Measurements from ENCODE around the gene PCSK4. TPM values are rescaled to one million over a fixed set of nuclear protein-coding genes. Genes with fewer than 3 reads are reported as not detected.

PCSK4 gene
- total and polyA plus RNA-seq, 9 of the 15 experiments (the other 6 are each of a cell fraction or from before 2014, with no cell fraction given): 0.01 to 9.1 (median 2.1) TPM; not detected in 1

- POLR2A ChIA-PET: interaction anchor here (0.5 to 1.8 kb wide), 11 partner anchors 10 to 298 kb away, joined by 3 to 7 read pairs (median 3); partner anchors contain the start of gene CIRBP
- Histone ChIP-seq H3K4me1 (replicated peaks in 1 of 2; ENCODE audit: control insufficient read depth in 2 of 2, insufficient read depth in 2 of 2, low read length in 2 of 2) (peaks cover 45 to 91% of the 10 kb centered on the region in 2 experiments), H3K36me3 (ENCODE audit: control insufficient read depth, insufficient read depth, low read length) (peaks cover 38% of the 10 kb centered on the region), H3K4me3 (peak overlapping the region; percentile 70; the same call in 1 of the 2 replicates), H3K9me3 (replicated peaks; ENCODE audit: control insufficient read depth, insufficient read depth, low read depth, low read length) (no peaks in the 10 kb centered on the region), H3K27ac (ENCODE audit: extremely low read depth, low read depth, low read length) (peak overlapping the region; percentile 38; the same call in 1 of the 3 replicates), H4K20me1 (replicated peaks; ENCODE audit: control insufficient read depth, insufficient read depth, low read length) (peaks cover 29% of the 10 kb centered on the region), H2AFZ (ENCODE audit: low read depth, low read length) (no peak overlapping the region), H3K27me3 (ENCODE audit: control insufficient read depth in 2 of 2, insufficient read depth in 2 of 2, low read length in 2 of 2) (no peaks in the 10 kb centered on the region), H3K9me1 (ENCODE audit: control insufficient read depth, insufficient read depth, low read length) (no peaks in the 10 kb centered on the region), H3K9ac (ENCODE audit: insufficient read depth in 1 of 2, low read depth in 2 of 2, low read length in 2 of 2) (peak overlapping the region in 1 of 2 experiments; percentile 100; a peak in 3 of 4 replicates), H3K79me2 (ENCODE audit: control insufficient read depth, insufficient read depth, low read length) (peaks cover 46% of the 10 kb centered on the region), H3K4me2 (ENCODE audit: insufficient read depth, low read length) (peak overlapping the region; percentile 97)
- in situ Hi-C loops (cut with MboI) (no loop called here), intact Hi-C loops (cut with micrococcal nuclease) (loop anchor here (10.0 kb wide), 1 partner anchor 166 kb away; the partner anchor contains the start of gene FAM174C)
- FAIRE-seq (no peak), DNase-seq (ENCODE audit: extremely low read depth in 1 of 4, low spot score in 3 of 4) (no peak), ATAC-seq (no peak)
- BruUV-seq (replicated peaks): no TSS peak
- CTCF ChIA-PET (ENCODE audit: low intra/inter-chr PET ratio): no interaction called here
- whole genome bisulfite sequencing (ENCODE audit: insufficient coverage, low coverage, missing lambda C conversion rate): 88% methylated on average over 9 of the region's 9 CpGs
- TF ChIP-seq ZNF239 (CRISPR knock-in tag; IDR thresholded peaks at IDR 0.05) (no peak), ZNF12 (CRISPR knock-in tag; IDR thresholded peaks at IDR 0.05) (no peak), ZBTB17 (CRISPR knock-in tag; IDR thresholded peaks at IDR 0.05) (no peak), HOMEZ (CRISPR knock-in tag; IDR thresholded peaks at IDR 0.05) (no peak), ATF2 (CRISPR knock-in tag; IDR thresholded peaks at IDR 0.05) (0 out of 2 replicates have a peak, but pooled peaks have one; percentile 42), PHF8 (IDR thresholded peaks at IDR 0.05; ENCODE audit: borderline replicate concordance, low read length) (no peak), RBM14 (IDR thresholded peaks at IDR 0.05; ENCODE audit: borderline replicate concordance, insufficient read depth, low read depth, low read length) (no peak), EWSR1 (IDR thresholded peaks at IDR 0.05; ENCODE audit: borderline replicate concordance, low read depth, partially characterized antibody) (no peak), ZSCAN29 (IDR thresholded peaks at IDR 0.05) (no peak), ASH1L (IDR thresholded peaks at IDR 0.05; ENCODE audit: borderline replicate concordance, low read depth, partially characterized antibody) (no peak), NCOA1 (IDR thresholded peaks at IDR 0.05; ENCODE audit: low read depth) (no peak)
- TF ChIP-seq, protein P1, sequence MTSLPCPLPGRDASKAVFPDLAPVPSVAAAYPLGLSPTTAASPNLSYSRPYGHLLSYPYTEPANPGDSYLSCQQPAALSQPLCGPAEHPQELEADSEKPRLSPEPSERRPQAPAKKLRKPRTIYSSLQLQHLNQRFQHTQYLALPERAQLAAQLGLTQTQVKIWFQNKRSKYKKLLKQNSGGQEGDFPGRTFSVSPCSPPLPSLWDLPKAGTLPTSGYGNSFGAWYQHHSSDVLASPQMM (CRISPR knock-in tag; IDR thresholded peaks at IDR 0.05): no peak
- TF ChIP-seq, protein P2, sequence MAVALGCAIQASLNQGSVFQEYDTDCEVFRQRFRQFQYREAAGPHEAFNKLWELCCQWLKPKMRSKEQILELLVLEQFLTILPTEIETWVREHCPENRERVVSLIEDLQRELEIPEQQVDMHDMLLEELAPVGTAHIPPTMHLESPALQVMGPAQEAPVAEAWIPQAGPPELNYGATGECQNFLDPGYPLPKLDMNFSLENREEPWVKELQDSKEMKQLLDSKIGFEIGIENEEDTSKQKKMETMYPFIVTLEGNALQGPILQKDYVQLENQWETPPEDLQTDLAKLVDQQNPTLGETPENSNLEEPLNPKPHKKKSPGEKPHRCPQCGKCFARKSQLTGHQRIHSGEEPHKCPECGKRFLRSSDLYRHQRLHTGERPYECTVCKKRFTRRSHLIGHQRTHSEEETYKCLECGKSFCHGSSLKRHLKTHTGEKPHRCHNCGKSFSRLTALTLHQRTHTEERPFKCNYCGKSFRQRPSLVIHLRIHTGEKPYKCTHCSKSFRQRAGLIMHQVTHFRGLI (CRISPR knock-in tag; IDR thresholded peaks at IDR 0.05): no peak
- TF ChIP-seq, protein P3, sequence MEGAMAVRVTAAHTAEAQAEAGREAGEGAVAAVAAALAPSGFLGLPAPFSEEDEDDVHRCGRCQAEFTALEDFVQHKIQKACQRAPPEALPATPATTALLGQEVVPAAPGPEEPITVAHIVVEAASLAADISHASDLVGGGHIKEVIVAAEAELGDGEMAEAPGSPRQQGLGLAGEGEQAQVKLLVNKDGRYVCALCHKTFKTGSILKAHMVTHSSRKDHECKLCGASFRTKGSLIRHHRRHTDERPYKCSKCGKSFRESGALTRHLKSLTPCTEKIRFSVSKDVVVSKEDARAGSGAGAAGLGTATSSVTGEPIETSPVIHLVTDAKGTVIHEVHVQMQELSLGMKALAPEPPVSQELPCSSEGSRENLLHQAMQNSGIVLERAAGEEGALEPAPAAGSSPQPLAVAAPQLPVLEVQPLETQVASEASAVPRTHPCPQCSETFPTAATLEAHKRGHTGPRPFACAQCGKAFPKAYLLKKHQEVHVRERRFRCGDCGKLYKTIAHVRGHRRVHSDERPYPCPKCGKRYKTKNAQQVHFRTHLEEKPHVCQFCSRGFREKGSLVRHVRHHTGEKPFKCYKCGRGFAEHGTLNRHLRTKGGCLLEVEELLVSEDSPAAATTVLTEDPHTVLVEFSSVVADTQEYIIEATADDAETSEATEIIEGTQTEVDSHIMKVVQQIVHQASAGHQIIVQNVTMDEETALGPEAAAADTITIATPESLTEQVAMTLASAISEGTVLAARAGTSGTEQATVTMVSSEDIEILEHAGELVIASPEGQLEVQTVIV (CRISPR knock-in tag; IDR thresholded peaks at IDR 0.05; ENCODE audit: borderline replicate concordance): no peak
Measured at GRCh38 chr19:1441022-1441426, 49.1 kb downstream of the PCSK4 start.
